HG03460 (cell line): Measurements from ENCODE around the gene DSCAM.
"Not testable (repeated sequence)": the region's sequence is repeated elsewhere in the genome, so short reads cannot be mapped to it uniquely, and the experiment has no call there.

Experiments used
- ATAC-seq: cut with Tn5 transposase; IDR thresholded peaks from one replicate; pipeline ENCODE4 v1.9.1; 2021; ENCODE audit not compliant: unreplicated experiment

The DSCAM gene

GRCh38 chr21:40474513-40474912 lies 372.4 kb downstream of the DSCAM start:
- no peak for ATAC-seq

DNA sequence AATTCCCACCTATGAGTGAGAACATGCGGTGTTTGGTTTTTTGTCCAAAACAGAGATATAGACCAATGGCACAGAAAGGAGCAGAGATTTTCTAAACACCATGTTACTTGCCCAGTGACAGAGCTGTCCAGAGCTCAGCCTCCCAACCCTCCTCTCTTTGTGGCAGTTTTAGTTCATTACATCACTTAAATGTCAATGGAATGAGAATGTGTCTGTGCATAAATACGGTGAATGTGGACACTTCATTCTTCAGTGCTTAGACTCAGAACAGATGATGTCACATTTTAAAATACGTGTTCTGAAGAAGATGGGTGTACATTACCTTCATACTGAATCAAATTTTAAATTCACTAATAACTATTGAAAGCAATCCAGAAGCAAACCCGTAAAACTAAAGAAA lies 374.9 kb downstream of the DSCAM start:
- no peak for ATAC-seq

GRCh38 chr21:40471103-40471502 lies 375.9 kb downstream of the DSCAM start:
- no peak for ATAC-seq

GRCh38 chr21:40466893-40467483 lies 380.0 kb downstream of the DSCAM start:
- ATAC-seq: no peak

GRCh38 chr21:40465382-40465781 lies 381.6 kb downstream of the DSCAM start:
- no peak for ATAC-seq

DNA sequence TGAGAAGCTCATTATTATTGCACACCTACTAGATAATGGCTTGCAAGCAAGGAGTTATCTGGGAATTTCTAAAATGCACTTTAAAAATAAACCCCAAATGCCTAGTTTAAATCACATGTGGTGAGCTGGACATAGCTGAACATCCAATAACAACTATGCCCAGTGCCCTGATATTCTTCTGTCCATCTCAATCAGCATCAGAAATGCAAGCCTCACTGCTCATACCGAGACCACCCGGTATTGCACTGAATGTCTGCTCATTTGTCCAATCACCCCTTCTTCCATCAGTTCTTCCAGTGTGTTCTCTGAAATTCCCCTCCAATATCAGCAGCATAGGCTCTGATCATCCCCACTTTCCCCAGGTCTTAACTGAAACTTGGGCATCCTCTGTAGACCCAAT lies 383.8 kb downstream of the DSCAM start:
- no peak for ATAC-seq

GRCh38 chr21:40461008-40461407 lies 385.9 kb downstream of the DSCAM start:
- no peak for ATAC-seq

DNA sequence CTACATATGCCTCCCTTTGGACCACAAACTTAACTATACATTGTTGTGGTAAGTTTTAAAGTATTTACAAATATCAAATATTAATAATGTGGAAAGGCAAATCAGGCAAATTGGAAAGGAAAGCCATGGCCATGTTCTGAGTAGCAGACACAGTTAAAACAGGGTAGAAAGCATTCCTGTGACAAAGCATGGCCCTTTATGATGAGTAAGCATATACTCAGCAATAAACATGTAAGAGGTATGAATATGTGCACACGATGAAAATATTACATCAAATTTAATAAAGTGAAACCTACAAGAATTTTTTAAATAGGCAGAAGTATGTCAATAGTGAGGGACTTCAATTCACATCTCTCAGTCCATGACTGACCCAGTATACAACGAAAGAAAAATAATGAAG lies 389.2 kb downstream of the DSCAM start:
- ATAC-seq: no peak

DNA sequence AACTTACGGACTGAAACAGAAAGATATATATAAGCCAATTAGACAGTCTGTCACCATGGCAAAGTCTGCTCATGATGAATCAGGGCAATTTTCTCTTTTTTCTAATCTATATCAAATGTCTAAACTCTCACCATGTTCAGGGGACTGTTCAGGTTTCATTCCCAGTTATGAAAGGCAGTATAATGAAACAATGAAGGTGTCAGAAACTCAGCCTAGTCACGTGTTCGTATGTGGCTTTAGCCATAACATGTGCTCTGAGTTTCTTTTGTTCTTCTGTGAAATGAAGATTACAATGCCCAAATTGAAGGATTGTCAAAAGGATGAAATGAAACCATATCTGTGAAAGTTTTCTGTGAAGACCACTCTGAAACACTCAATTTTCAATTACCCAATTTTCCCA lies 392.9 kb downstream of the DSCAM start:
- no peak for ATAC-seq

- ATAC-seq: no peak
Measured at GRCh38 chr21:40453183-40453582, 393.8 kb downstream of the DSCAM start.

- ATAC-seq: no peak
Measured at GRCh38 chr21:40452548-40452947, 394.4 kb downstream of the DSCAM start.

- ATAC-seq: no peak
Measured at GRCh38 chr21:40447016-40447415, 399.9 kb downstream of the DSCAM start.

DNA sequence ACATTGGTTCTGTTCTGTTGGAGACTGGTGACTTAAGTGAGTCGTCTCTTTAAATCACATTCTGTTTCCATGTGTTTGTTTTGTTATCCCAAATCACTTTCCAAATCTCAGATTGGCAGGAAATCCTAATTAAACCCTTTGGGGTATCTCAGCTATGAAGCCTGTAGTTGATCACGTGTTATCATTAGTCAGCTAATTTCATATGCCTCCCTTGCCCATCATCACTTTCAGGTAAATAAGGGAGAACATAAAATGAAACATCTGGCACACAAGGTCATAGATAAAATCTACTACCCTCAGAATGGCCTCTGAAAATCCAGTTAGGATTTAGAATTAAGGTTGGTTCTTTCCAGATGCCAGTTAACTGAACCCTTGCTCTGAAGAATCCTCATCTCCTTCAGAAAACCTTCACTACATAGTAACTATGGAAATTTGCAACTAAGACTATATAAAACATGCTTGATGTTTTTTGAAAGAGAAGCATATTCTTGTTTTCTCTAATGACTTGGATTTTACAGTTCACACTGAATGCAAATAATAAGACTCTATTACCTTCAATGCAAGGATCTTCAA lies 401.5 kb downstream of the DSCAM start:
- ATAC-seq: no peak

DNA sequence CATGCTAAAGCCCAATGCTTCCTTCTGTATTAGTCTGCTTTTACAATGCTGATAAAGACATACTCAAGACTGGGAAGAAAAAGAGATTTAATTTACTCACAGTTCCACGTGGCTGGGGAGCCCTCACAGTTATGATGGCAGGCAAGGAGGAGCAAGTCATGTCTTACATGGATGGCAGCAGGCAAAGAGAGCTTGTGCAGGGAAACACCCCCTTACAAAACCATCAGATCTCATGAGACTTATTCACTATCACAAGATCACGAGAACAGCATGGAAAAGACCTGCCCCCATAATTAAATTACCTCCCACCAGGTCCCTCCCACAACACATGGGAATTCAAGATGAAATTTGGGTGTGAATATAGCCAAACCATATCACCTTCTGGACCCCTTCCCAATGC lies 407.4 kb downstream of the DSCAM start:
- not testable (repeated sequence) for ATAC-seq

DNA sequence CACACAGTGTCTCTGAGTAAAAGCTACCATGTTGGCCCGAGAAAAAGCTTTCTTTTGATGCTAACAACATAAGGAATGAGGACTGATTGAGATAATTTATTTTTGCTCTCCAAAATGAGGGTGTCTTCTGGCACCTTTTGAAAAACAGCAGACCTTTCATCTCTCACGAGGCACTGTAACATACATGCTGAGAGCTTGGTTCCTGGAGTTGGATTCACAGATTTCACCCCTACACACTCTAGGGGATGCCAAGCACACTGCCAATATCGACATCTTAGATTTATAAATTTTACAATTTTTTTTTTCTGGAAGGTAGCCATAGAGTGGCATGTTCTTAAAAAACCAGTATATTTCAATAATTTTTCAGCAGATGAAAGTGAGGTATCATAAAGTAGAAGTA lies 408.3 kb downstream of the DSCAM start:
- ATAC-seq: no peak

DNA sequence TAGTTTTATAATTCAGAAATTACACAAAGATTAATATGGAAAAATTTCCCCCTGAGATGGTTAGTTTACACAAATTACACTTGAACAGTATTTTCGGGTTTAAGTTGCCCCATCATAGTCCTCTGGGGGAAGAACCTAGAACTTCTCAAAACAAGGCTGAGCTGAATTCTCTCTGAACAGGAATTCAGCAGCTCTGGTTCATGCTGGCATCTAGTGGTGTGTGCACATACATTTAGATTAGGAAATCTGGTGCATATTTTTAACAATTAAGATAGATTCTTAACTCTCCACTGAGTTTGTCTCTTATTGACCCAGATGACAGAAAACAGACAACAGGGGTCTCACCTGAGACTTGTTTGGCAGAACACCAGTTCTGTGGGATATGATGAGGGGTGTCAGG lies 410.7 kb downstream of the DSCAM start:
- ATAC-seq: no peak

DNA sequence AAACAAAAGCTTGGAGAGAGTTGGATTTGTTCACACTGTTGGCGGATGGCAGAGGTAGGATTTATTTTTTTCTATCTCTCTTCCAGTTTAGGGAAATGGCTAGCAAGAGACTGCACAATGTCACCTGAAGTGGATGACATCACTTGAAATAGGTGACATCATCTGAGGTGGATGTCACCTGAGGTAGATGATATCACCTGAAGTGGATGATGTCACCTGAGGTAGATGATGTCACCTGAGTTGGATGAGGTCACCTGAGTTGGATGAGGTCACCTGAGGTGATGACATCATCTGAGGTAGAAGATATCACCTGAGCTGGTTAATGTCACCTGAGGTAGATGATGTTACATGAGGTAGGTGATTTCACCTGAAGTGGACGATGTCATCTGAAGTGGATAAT lies 413.4 kb downstream of the DSCAM start:
- ATAC-seq: no peak

DNA sequence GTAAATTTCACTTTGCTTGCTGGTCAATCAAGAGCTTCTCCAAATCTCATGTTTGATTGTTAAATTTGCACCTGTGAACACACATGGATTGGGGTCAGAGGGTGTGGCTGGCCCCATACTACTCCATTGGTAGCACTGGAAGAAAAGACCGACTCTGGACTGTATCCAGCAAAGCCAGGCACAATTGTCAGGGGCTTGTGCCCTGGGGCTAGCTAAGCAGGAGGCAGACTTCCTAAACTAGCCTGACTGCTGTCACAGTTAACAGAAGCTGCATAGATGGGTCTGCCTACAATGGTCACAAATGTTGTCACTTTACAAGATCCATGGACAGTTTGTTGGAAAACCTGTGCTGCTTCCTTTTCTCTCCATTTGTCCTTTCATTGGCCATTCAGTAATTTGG lies 421.0 kb downstream of the DSCAM start:
- no peak for ATAC-seq

DNA sequence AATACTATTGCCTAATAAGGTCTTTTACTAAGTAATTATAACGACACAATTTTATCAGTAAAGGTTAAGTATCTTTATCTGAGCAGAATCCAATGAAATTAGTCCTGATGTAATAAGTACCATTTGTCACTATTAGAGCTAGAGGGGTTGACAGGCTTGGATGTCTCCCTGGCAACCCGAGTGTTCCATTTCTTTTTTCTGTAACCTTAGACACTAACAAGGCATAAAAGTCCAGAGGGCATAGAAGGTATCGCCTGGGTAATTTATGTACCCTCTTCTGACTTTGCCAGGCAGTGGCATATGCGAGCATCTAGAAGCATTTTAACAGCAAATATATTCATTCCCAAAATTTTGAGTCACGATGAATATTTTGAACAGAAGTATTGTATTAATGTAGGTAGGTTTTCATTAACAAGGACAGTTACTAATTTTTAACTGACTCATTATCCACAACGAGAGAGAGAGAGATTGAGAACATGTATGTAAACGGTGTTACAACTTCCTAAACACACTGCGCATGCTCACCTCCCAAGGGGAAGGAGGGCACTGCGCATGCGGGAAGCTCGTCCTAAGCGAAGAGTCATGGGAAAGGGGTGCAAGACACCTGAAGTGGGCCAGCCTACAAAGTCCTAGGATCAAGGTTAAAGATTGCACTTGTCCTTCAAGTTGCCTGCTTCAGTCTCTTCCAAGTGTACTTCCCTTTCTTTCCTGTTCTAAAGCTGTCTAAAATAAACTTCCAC lies 423.9 kb downstream of the DSCAM start:
- no peak for ATAC-seq

DNA sequence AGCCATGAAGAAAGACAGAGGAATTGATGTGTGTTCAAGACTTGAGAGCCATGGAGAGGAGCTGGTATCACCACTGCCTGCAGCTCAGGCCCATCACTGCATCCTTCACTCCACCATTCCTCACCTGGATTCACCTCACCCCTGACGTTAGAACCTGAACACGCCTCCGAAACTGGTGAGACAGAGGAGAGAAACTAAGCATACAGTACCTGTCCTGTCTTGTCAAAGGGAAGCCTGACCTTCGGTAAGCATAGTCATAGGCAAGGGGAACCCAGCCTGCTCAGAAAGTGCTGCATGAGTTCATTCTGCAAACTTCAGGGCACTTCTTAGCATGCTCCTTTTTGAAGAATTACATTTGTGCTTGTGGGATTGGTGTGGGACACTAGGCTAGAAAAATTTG lies 425.8 kb downstream of the DSCAM start:
- ATAC-seq: no peak

GRCh38 chr21:40416572-40416971 lies 430.4 kb downstream of the DSCAM start:
- no peak for ATAC-seq

GRCh38 chr21:40408561-40408960 lies 438.4 kb downstream of the DSCAM start:
- ATAC-seq: no peak

- ATAC-seq: no peak
Measured at GRCh38 chr21:40404396-40404800, 442.6 kb downstream of the DSCAM start.
